CD4-positive, alpha-beta T cell treated with Interleukin-17A for 4 hours (primary cell): ENCODE results near the gene LRRC75A.
"Not testable (repeated sequence)": the region's sequence is repeated elsewhere in the genome, so short reads cannot be mapped to it uniquely, and the experiment has no call there.

Experiments used
- DNase-seq: peaks from one replicate; pipeline ENCODE4 v3.0.0-alpha.2; 2020; ENCODE audit warnings: mixed read lengths

LRRC75A gene

GRCh38 chr17:16396693-16397092 is 95.3 kb downstream of the LRRC75A start:
- not testable (repeated sequence) for DNase-seq

DNA sequence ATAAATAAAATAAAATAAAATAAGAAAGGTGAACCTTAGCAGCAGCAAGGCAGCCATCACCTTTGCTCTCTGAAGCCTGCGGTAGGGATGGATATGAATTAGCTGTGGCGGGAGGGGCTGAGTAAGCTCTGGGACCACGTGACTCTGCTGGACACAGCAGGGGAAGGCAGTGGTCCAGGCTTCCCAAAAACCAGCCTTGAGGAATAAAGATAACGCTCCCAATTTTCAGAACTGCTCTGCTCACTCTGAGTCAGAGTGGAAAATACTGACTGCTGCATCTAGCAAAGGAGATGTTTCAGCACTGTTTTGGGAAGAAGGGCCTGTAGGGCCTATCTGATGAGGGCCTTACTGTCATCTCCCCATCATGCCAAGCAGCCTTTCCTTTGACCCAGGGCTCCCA is 96.1 kb downstream of the LRRC75A start:
- DNase-seq = not testable (repeated sequence)

DNA sequence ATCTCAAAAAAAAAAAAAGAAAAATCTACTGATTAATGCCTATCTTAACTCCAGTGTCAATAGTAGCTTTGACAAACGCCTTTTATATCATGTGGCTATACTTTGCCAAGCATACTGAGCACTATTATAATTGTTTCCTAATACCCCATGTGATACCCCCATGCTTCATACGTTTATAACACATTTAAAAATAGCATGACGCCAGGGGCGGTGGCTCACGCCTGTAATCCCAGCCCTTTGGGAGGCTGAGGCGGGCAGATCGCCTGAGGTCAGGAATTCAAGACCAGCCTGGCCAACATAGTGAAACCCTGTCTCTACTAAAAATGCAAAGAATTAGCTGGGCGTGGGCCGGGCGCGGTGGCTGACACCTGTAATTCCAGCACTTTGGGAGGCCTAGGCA is 99.5 kb downstream of the LRRC75A start:
- not testable (repeated sequence) for DNase-seq
